Activated CD4-positive, alpha-beta T cell treated with anti-CD3 and anti-CD28 coated beads, Interleukin-2, amount 50 U/mL, for 1 hour (primary cell): Measurements from ENCODE around the gene KRT7.

Experiments
- DNase-seq: peaks from one replicate; pipeline ENCODE4 v3.0.0-alpha.2; 2020

Gene KRT7

DNA sequence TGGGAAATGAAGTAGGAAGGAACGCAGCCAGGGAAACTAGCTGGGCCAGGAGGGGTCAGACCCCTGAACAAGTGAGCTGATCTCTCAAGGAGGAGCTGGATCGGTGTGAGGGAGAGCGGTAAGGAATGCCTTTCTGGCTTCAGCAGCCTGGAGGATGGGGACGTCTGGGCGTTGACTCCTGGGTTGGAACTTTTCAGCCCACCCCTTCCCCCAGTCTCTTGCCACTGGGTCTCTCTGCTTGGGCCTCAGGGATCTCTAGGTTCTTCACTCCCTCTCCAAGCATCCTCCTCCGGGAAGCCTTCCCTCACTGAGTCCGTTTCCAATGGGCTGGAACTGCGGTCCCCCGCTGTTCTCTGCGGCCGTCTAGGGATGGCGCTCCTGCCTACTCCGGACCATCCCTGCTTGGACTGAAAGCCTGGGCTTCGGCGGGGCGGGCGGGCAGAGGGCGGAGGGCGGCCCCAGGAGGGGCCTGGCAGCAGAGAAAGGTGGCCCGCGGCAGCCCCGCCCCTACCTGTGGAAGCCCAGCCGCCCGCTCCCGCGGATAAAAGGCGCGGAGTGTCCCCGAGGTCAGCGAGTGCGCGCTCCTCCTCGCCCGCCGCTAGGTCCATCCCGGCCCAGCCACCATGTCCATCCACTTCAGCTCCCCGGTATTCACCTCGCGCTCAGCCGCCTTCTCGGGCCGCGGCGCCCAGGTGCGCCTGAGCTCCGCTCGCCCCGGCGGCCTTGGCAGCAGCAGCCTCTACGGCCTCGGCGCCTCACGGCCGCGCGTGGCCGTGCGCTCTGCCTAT is at the start of gene KRT7:
KRT7 (plus strand) TSS at position 570 of the 788 bp plus-strand sequence; CDS start at position 624, 54 bp downstream.
- no peak for DNase-seq

DNA sequence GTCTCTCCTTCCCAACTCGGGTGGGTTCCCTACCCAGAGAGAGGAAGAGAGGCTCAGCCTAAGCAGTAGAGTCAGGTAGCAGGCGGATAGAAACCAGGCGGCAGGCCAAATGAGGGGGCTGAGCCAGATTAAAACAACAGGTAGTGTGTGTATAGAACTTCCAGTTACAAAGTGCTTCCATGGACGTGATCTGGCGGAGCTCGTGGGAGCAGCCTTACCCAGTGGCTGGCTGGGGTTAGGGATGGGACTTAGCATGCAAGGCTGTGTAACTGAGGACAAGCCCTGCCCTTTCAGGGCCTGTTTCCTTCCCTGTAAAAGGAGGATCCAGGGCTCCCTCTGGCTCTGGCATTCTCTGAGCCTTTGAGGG is 49.5 kb upstream of the KRT7 start:
- no peak for DNase-seq

DNA sequence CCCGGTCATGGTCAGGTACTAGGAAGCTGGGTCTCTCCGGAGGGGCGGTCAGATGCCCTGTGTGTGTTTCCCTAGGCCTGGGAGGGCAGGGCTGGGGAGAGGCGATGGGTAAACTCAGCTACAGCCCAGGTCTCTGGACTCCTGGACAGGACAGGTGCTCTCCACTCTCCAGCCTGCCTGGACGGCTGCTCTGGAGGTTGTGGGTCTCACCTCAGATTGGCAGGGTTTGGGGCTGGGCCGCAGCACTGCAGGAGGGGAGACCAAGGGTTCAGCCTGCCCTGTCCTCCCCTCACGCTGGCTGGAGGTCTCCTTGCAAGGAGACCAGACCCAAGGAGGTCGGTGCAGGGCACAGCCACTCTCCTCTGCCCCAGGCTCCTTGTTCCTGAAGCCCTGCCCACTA is 49.1 kb upstream of the KRT7 start:
- no peak for DNase-seq

DNA sequence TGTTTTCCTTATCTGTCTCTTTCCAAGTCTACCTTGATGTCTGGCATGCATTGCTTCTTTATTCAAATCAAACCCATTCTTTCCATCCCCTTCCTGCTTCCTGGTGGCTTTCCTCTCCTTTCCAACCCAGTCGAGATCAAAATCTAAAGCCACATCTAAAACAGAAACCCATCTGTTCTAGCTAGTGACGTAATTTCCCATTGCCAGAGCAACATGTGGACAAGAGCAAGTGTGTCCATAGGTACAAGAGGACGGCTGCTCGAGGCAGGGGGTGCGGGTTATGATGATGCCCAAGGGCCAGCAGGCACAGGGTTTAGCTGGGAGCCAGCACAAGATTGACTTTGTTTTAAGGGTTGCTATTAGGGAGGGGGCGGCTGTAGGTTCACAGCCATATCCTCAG is 48.2 kb upstream of the KRT7 start:
- DNase-seq = no peak

DNA sequence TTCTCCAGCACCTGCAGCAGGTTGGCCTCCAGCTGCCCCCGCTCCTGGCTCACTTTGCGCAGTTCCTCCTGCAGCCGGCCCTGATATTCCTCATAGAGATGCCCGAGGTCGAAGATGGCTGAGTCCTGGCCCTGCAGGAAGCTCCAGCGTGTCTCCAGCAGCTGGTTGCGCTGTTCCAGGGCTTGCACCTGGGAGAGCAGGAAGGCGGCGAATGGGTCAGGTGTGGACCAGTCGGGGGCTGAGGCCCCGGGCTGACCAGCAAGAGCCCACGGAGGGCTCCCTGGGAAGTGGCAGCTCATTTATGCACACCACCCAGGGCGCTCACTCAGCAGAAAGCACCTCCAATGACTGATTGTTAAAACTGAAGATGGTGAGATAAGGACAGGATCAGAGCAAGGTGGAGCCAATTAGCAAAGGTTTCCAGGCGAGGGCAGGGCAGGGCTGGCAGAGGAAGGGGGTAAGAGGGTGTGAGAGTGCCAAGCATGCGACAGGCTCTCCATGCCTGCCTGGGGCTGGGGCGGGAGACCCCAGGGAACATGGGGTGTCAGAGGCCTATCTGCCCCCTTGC is 47.6 kb upstream of the KRT7 start:
- DNase-seq = no peak

DNA sequence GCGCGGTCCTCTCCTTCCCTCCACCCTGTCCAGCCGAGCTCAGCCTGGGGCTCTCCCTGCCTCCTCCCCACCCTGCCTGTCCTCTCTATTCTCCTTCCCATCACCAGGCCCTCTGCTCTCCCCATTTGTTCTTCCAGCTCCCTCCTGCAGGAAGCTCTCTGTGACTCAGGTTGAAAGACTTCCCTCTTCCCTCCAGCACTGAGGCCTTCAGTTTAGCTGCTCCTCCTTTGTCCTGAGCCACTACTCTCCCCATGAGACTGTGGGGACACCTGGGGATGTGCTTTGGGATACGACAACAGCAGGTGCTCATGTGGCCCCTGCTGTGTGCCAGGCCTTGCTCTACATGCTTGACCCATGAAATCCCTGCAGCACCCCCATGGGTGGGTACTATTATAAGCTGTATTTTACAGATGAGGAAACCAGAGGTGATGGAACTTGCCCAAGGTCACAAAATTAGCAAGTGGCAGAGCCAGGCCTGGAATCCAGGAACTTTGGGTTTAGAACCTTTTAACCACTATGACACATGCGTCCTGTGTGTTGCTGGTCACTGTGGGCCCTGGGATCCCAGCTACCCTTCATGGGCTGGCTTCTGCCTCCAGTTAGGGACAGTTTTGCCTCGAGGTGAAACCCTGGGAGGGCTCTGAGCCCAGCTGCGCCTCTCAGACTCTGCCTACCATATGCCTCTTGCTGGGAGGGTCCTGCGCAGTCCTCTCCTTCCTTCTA is 46.8 kb upstream of the KRT7 start:
- no peak for DNase-seq

DNA sequence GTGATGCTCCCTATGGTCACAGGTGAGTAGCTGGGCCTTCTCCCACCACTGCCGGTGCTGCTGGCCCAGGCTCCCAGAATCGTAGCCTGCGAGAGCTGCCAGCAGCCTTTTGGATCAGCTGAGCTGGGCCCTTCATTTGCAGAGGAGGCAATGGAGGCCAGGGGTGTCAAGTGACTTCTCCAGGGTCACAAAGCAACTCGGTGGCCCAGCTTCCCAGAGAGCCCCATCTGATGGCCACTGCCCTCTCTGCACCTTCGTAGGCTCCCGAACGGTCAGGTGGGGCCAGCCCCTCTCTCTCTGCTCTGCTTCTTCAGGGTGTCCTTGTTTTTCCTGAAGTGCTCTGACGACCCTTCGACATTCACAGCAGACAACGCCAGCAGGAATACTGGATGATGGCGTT is 45.8 kb upstream of the KRT7 start:
- DNase-seq = no peak

DNA sequence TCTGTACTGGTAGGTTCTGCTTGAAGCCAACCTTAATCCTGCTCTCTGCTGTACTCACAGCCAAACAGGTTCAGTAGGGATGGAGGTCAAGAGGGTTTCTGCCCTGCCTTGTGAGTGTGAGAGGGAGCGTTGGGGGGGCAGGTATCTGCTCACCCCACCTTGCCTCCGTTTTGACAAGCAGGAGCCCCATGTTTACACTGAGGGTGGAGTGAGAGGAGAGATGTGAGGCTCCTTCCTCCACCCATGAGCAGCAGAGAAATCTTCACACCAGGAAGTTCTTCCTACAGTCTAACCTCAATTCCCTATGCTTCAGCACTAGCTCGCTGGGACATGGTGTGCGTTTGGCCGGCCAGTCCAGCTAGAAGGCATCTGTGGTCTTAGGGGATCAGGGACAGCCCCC is 45.4 kb upstream of the KRT7 start:
- no peak for DNase-seq

DNA sequence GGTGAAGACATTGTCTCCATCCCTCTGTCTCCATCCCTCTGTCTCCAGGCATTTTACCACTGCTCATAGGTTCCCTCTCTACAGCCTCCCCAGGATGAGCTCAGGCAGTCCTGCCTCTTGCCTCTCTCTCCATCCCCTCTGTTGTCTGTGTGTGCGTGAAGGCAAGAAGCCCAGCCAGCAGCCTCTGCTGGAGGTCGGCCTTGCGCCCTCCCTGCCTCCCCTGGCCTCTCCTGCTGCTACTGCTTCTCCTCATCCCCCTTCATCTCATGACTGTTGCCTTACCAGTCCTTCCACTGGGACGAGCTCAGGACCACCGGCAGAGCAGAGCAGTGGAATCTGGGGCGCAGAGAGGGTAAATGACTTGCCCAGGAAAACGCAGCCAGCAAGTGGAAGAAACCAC is 44.4 kb upstream of the KRT7 start:
- DNase-seq = no peak

DNA sequence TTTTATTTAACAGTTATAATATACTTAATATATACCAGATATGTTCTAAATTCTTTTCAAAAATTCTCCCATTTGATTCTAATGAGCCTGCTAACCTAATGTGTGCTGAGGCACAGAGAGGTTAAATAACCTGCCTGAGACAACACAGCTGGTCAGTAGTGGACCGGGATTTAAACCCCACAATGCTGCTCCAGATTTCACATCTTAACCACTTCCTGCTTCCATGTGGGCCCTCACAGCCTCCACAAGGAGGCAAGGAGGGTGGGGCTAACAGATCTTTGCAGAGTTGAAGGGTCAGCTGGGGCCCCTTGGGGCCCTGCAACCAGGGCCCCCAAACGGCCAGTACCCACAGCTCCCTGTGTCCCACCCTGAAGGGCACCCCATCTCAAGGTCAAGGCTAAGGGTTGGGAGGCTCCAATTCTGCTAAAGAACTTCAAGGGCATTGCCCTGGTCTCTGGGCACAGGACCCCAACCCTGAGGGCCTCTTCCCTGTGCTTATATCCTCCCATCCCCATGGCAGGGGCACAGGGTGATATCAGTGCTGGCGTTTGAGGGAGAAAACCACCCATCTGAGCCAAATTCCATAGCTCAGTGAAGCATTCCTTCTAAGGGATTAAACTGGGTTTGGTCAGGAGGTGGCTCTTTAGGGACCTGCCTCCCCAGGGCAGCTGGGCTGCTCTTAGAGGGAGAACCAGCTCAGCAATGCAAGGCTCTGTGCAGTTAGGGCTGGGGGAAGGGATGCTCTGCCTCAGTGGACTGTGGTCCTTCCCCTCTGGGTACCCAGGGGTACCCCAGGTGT is 43.5 kb upstream of the KRT7 start:
- no peak for DNase-seq

DNA sequence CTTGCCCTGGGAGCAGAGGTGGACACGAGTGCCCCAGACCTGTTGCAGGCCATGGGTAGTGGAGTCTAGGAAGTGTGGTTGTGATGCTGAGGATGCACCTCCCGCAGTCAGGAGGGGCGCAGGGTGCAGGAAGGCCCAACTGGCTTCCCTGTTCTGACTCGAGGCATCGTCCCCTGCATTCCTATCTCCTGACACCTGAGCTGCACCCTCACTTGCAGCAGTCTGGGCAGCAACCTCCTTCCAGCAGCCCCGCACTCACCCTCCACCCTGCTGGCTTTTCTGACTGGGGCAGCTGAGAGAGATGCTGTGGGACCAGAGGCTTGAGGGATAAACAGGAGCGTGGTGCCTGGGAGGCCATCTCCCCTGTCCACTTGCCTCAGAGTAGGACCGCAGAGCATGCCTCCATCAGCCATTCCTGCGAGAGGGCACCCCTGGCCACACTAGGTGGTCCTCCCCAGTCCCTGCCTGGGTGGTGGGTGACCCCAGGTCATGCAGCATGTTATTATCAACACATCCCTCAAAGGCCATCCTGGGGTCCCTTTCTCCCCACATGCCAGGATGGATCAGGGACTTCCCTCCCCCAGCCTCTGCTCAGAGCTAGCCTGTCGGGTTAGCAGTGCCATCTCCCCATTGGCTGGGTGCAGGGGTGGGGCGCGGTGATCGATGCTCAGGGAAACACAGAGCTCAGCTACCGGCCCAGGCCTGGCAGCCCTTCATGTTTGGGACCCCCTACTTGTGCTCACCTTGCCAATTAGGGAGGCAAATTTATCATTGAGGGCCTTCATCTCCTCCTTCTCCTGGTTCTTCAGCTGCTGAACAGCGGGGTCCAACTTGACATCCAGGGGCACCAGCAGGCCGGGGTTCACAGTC is 41.9 kb upstream of the KRT7 start:
- no peak for DNase-seq

DNA sequence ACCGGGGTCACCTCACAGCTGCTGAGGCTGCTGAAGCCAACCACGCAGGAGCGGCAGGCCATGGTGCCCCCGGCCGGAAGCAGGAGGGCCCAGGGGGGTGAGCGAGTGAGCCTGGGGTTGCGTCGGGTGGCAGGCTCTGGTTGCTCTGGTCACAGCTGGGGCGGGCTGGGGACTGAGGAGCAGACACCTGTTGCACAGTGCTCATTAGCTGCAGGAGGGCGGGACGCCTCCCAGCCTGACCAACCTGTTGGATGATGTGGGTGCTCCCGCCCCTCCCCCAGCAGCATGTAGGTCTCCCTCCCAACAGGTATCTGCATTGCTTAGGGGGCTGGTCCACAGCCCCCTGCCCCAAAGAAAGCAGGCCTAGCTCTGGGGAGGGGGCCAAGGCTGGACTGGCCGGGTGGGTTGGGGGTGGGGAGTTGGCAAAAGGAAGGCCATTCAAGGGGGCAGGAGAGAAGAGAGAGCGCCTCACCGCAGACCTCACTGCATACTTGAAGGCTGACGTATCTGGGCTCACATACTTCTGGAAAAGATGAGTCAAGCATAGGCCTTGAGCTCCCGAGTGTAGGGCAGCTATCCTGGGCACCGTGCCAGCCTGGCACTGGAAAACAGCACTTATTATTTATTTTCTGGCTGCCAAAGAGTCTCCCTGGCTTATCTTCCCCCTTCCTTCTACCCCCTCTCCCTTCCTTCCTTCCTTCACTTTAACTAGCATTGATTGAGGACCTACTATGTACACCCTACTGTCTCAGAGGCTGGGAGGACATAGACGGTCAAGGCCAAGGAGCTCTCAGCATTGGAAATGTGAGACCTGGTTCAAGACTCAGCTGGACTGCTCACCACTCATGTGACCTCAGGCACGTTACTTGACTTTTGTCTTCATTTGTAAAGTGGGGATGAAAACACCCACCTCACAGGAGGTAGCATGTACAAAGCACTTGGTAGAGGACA is 40.9 kb upstream of the KRT7 start, which contains the start of gene KRT80:
KRT80 (minus strand) TSS at position 174 of the 951 bp plus-strand sequence; CDS start at position 62, 112 bp downstream.
- DNase-seq = peak; percentile 10

DNA sequence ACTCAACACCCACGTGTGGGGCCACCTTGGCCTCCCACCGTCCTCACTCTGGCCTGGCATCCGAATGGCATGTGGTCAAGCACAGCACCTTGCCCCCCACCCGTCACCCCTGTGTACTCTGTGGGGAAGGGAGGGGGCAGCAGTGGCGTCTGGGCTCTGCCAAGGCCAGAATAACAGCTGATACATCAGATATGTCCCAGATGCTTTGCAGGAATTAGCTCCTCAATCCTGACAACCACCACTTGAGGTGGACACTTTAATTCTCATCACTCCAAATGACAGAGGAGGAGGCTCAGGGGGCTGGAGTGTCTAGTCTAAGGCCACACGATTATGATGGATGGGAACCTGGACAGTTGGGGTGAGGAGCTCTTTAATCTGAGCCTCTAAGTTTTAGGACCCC is 39.5 kb upstream of the KRT7 start:
- no peak for DNase-seq

DNA sequence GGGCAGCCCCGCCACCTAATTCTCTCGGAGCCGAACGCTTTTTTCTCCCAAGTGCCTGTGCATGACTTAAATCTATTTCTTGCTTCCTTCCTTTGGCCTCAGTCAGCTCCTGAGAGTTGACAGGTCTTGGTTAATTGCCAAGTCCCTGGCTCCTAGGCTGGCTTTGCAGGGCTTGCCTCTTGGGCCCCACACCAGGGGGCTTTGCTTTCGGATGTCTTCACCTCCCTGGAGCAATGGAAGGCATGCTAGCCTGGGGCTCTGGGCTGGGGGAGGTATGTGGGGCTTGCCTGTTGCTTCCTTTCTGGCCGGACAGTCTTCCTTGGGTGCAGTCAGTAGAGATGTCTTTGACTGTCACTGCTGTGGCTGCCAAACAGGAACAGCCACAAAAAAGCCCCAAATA is 39.1 kb upstream of the KRT7 start:
- DNase-seq = no peak

DNA sequence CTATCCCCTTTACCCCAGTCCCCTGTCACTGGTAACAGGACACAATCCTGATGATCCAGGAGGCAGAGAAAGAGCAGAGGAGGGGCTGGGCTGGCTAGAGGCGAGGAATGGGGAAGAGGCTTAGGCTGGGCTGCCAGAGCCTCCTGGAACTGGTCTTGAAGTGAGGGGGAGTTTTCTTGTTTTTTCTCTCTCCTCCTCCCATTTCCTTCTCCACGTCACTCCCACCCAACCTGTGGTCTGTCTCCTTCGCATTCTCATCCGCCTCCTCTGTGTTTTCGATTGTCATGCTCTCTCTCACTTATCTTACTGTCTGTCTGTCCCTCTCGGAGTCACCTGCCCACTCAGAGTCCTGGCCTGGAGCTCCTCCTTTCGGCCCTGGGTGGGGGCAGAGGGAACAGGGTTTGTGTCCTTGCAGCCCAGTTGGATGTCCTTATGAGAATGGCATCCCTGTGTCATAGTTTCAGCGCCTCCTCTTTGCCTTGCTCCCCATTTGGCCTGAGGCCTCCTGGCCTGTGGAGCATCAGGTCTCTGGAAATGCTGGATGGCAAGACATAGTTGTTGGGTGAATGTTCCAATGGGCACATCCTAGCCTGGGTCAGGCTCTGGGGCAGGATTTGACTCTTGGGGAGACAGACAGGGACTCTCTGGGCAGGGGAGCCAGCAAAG is 37.8 kb upstream of the KRT7 start:
- DNase-seq = no peak

DNA sequence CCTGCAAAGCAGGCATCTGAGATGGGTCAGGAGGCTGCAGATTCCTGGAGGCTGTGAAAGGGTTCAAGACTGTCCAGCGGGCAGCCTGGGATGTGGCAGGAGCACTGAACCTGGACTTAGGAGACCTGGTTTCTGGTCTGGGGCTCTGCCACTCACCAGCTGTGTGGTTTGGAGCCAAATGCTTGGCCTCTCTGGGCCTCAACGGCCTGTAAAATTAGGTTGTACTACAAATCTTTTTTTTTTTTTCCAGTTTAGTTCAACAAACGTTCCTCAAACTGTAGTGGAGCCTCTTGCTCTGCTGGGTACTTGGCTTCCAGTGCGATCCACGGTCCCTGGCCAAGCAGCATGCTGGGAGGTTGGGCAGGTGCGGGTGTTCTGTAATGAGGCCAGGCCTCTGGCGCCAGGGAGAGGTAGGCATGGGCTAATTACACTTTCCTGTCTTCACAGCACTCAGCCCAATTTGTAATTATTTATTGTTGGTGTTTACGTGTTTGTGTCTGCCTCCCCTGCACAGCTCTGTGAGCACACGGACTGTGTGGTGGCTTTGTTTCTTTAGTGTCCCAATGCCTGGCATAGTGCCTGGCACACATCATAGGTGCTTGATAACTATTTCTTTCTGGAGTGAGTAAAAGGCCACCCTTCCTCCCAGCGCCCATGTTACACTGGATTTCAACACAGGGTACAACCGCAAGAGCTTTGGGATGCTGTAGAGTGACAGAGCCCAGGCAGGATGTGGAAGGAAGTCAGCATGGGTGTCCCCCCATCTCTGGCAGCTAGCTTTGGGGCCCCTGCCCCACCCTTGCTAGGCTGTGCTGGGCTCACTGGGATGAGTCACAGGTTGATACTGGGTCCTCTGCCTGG is 35.4 kb upstream of the KRT7 start:
- DNase-seq = no peak

DNA sequence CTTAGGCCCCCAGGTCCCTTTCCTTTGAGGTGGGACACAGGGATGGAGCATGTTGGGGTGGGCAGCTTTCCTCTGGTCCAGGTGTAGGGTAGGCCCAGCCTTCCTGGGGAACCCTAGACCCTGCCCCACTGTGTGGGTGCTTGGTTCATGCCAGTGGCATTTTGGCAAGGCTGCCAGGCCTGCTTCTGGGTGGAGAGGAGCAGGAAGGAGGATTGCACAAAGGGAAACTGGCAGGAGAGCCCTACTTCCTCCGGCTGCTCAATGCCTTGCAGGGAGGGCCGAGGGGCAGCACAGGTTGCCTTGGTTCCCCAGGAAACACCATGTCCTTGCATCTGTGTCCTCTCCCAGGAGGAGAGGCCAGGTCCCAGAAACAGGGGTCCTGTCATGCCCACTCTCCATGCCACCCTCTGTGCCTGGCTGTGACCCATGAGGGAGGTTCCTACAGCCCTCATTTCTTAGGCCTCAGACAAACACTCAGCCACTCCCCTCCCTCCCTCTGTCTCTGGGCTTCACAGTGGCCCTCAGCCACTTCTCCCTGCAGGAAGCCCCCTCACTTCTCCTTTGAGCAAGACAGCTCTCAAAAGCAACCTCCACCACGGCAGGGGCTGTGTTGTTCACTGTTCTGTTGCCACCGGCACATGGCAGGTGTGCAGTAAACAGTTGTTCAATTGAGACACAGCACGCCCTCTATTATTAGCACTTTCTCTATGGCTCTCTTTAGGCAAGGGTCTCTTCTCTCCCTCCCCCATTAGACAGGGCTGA is 34.4 kb upstream of the KRT7 start:
- no peak for DNase-seq

DNA sequence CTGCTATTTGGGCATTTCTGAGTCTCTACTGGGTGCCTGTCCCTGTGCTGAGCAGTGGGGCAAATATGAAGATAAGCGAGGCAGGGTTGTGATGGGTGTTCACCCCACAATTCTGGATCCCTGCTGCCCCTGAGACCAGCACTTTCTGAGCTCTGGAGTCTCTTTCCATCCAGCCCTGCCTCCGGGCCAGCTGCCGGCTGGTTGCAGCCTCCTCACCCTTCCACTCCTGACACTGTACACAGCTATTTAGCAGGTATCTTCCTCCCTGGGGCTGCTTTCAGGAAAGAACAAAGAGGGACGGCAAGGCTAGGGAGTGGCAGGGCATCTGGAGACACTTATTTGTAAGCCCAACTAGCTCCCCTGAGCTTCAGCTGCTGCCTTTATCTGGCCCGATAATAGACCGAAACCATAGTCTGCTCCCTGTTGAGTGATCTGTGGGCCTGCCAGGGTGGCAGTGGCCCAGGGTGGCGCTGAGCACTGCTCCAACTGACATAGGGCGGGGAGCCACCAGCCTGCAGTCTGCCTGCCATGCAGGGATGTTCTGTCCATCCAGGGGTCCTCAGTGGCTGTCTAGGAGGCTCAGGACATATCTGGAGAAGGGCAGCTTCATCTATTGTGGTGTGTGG is 33.6 kb upstream of the KRT7 start:
- DNase-seq = no peak
